Measurements from ENCODE around the gene CGGBP1.
"Not testable (repeated sequence)": the region's sequence is repeated elsewhere in the genome, so short reads cannot be mapped to it uniquely, and the experiment has no call there.

Gene CGGBP1

GRCh38 chr3:88036221-88036620 is 22.6 kb downstream of the CGGBP1 start:
- in situ Hi-C loops (cut with MboI; ENCODE audit: low sequenced_read_pairs), result no loop called here

- in situ Hi-C loops (cut with MboI; ENCODE audit: low sequenced_read_pairs), result no loop called here
Observed at GRCh38 chr3:88034491-88035275, 24.1 kb downstream of the CGGBP1 start.

- in situ Hi-C loops (cut with MboI; ENCODE audit: low sequenced_read_pairs), result no loop called here
Observed at GRCh38 chr3:88033808-88034207, 25.0 kb downstream of the CGGBP1 start.

GRCh38 chr3:88033079-88033478 is 25.7 kb downstream of the CGGBP1 start:
- in situ Hi-C loops (cut with MboI; ENCODE audit: low sequenced_read_pairs), result no loop called here

GRCh38 chr3:88032245-88032644 is 26.6 kb downstream of the CGGBP1 start:
- in situ Hi-C loops (cut with MboI; ENCODE audit: low sequenced_read_pairs), result no loop called here

GRCh38 chr3:88031642-88032077 is 27.1 kb downstream of the CGGBP1 start:
- in situ Hi-C loops (cut with MboI; ENCODE audit: low sequenced_read_pairs), result no loop called here

- in situ Hi-C loops (cut with MboI; ENCODE audit: low sequenced_read_pairs), result no loop called here
Observed at GRCh38 chr3:88030210-88030609, 28.6 kb downstream of the CGGBP1 start.

- in situ Hi-C loops (cut with MboI; ENCODE audit: low sequenced_read_pairs), result no loop called here
Observed at GRCh38 chr3:88028876-88029275, 29.9 kb downstream of the CGGBP1 start.

- in situ Hi-C loops (cut with MboI; ENCODE audit: low sequenced_read_pairs), result no loop called here
Observed at GRCh38 chr3:88025001-88025552, 33.7 kb downstream of the CGGBP1 start.

GRCh38 chr3:88019024-88019423 is 39.8 kb downstream of the CGGBP1 start:
- in situ Hi-C loops (cut with MboI; ENCODE audit: low sequenced_read_pairs), result no loop called here

- in situ Hi-C loops (cut with MboI; ENCODE audit: low sequenced_read_pairs), result not testable (repeated sequence)
Observed at GRCh38 chr3:88015656-88016055, 43.1 kb downstream of the CGGBP1 start.

- in situ Hi-C loops (cut with MboI; ENCODE audit: low sequenced_read_pairs), result no loop called here
Observed at GRCh38 chr3:88013592-88013991, 45.2 kb downstream of the CGGBP1 start.

- in situ Hi-C loops (cut with MboI; ENCODE audit: low sequenced_read_pairs), result no loop called here
Observed at GRCh38 chr3:88010810-88011209, 48.0 kb downstream of the CGGBP1 start.

- in situ Hi-C loops (cut with MboI; ENCODE audit: low sequenced_read_pairs), result no loop called here
Observed at GRCh38 chr3:88009066-88009465, 49.7 kb downstream of the CGGBP1 start.

- in situ Hi-C loops (cut with MboI; ENCODE audit: low sequenced_read_pairs), result no loop called here
Observed at GRCh38 chr3:88005066-88005465, 53.7 kb downstream of the CGGBP1 start.

GRCh38 chr3:88003115-88003755 is 55.6 kb downstream of the CGGBP1 start:
- in situ Hi-C loops (cut with MboI; ENCODE audit: low sequenced_read_pairs), result no loop called here

GRCh38 chr3:88002448-88002847 is 56.4 kb downstream of the CGGBP1 start:
- in situ Hi-C loops (cut with MboI; ENCODE audit: low sequenced_read_pairs), result no loop called here
